Endometrial microvascular endothelial cells (primary cell): ENCODE results near the gene FGGY. TPM values are rescaled to one million over a fixed set of nuclear protein-coding genes. Genes with fewer than 3 reads are reported as not detected.

ENCODE experiments used
- in situ Hi-C: cut with HindIII; loops from 2 replicates; pipeline ENCODE4 v1.10.0; 2017; ENCODE audit warnings: low sequenced_read_pairs, low pct_unique_long_range_greater_than_20kb; ENCODE audit errors: inconsistent ontology term
- total RNA-seq: library from RNA; depleted of rRNA; stranded (reverse); fragments of >200 nt; gene quantifications from one replicate; pipeline ENCODE4 v1.2.3, GENCODE V29; 2015; ENCODE audit errors: inconsistent ontology term

FGGY gene
- total RNA-seq, 1 donor from 2014 or later: 2.5 TPM

GRCh38 chr1:59689730-59690129 is 392.8 kb downstream of the FGGY start:
- in situ Hi-C loops: no loop called here

GRCh38 chr1:59690171-59690930 is 393.5 kb downstream of the FGGY start:
- in situ Hi-C loops: no loop called here

- in situ Hi-C loops: no loop called here
These were observed 394.4 kb downstream of the FGGY start for GRCh38 chr1:59691261-59691660.

GRCh38 chr1:59692591-59692990 is 395.7 kb downstream of the FGGY start:
- in situ Hi-C loops: no loop called here

- in situ Hi-C loops: no loop called here
These were observed 396.5 kb downstream of the FGGY start for GRCh38 chr1:59693406-59693805.

- in situ Hi-C loops: no loop called here
These were observed 398.4 kb downstream of the FGGY start for GRCh38 chr1:59695252-59695651.

GRCh38 chr1:59696421-59697115 is 399.7 kb downstream of the FGGY start:
- in situ Hi-C loops: no loop called here

GRCh38 chr1:59697150-59697800 is 400.4 kb downstream of the FGGY start:
- in situ Hi-C loops: no loop called here

- in situ Hi-C loops: no loop called here
These were observed 401.5 kb downstream of the FGGY start for GRCh38 chr1:59698386-59698785.

- in situ Hi-C loops: no loop called here
These were observed 402.4 kb downstream of the FGGY start for GRCh38 chr1:59699227-59699847.

GRCh38 chr1:59701376-59701775 is 404.5 kb downstream of the FGGY start:
- in situ Hi-C loops: no loop called here

GRCh38 chr1:59703226-59703917 is 406.5 kb downstream of the FGGY start:
- in situ Hi-C loops: no loop called here

- in situ Hi-C loops: no loop called here
These were observed 407.1 kb downstream of the FGGY start for GRCh38 chr1:59703918-59704378.

- in situ Hi-C loops: no loop called here
These were observed 407.8 kb downstream of the FGGY start for GRCh38 chr1:59704716-59705115.

GRCh38 chr1:59705466-59706302 is 408.8 kb downstream of the FGGY start:
- in situ Hi-C loops: no loop called here

- in situ Hi-C loops: no loop called here
These were observed 409.4 kb downstream of the FGGY start for GRCh38 chr1:59706303-59706599.

GRCh38 chr1:59707178-59707791 is 410.4 kb downstream of the FGGY start:
- in situ Hi-C loops: no loop called here

- in situ Hi-C loops: no loop called here
These were observed 412.4 kb downstream of the FGGY start for GRCh38 chr1:59709333-59709732.
